GM23248 (cell line): ENCODE measurements around the gene MSX1. TPM values are rescaled to one million over a fixed set of nuclear protein-coding genes. Genes with fewer than 3 reads are reported as not detected.

Source experiments
- DNase-seq: peaks from one replicate; pipeline ENCODE4 v3.0.0-alpha.2; 2015
- H2AFZ ChIP-seq: fragments of 200-600 bp; sonication (generic); 2 replicates; pipeline ENCODE4 v1.6.1; 2016; ENCODE audit warnings: antibody characterized with exemption
- H3F3A ChIP-seq: fragments of 200-600 bp; sonication (generic); 2 replicates; pipeline ENCODE4 v1.6.1; 2016; ENCODE audit warnings: mild to moderate bottlenecking, antibody characterized with exemption, mixed run types; ENCODE audit not compliant: insufficient read depth
- H3K27ac ChIP-seq: fragments of 200-600 bp; sonication (generic); 2 replicates; pipeline ENCODE4 v1.5.1; 2016; ENCODE audit warnings: mild to moderate bottlenecking
- H3K27me3 ChIP-seq: fragments of 200-600 bp; sonication (generic); replicated peaks from 2 replicates; pipeline ENCODE4 v1.6.1; 2016; ENCODE audit warnings: mild to moderate bottlenecking; ENCODE audit not compliant: insufficient read depth
- H3K36me3 ChIP-seq: fragments of 200-600 bp; sonication (generic); 2 replicates; pipeline ENCODE4 v1.6.1; 2016; ENCODE audit warnings: low read depth, mild to moderate bottlenecking
- H3K4me1 ChIP-seq: fragments of 200-600 bp; sonication (generic); 2 replicates; pipeline ENCODE4 v1.6.1; 2016; ENCODE audit warnings: mild to moderate bottlenecking; ENCODE audit not compliant: insufficient read depth
- H3K4me2 ChIP-seq: fragments of 200-600 bp; sonication (generic); one replicate; pipeline ENCODE4 v1.6.1; 2016; ENCODE audit warnings: mild to moderate bottlenecking; ENCODE audit not compliant: unreplicated experiment
- H3K4me3 ChIP-seq: fragments of 200-600 bp; sonication (generic); 2 replicates; pipeline ENCODE4 v1.5.1; 2016; ENCODE audit warnings: mild to moderate bottlenecking
- H3K79me2 ChIP-seq: fragments of 200-600 bp; sonication (generic); 2 replicates; pipeline ENCODE4 v1.6.1; 2016; ENCODE audit warnings: mild to moderate bottlenecking; ENCODE audit not compliant: insufficient read depth
- H3K9ac ChIP-seq: fragments of 200-600 bp; sonication (generic); 2 replicates; pipeline ENCODE4 v1.6.1; 2016; ENCODE audit warnings: mild to moderate bottlenecking
- H3K9me2 ChIP-seq: fragments of 200-600 bp; sonication (generic); 2 replicates; pipeline ENCODE4 v1.6.1; 2016; ENCODE audit warnings: mixed run types, mild to moderate bottlenecking, moderate library complexity; ENCODE audit not compliant: insufficient read depth
- H3K9me3 ChIP-seq: fragments of 200-600 bp; sonication (generic); one replicate; pipeline ENCODE4 v1.6.1; 2017; ENCODE audit warnings: low read depth
- H4K20me1 ChIP-seq: fragments of 200-600 bp; sonication (generic); 2 replicates; pipeline ENCODE4 v1.6.0; 2016; ENCODE audit not compliant: insufficient read depth
- EZH2 ChIP-seq: fragments of 200-600 bp; sonication (generic); IDR thresholded peaks from 2 replicates; pipeline ENCODE4 v1.6.1; 2018; ENCODE audit warnings: antibody characterized with exemption, mild to moderate bottlenecking; ENCODE audit not compliant: insufficient read depth, poor library complexity, severe bottlenecking
- EZH2phosphoT487 ChIP-seq: fragments of 200-600 bp; sonication (generic); IDR thresholded peaks from 2 replicates; pipeline ENCODE4 v1.6.1; 2018; ENCODE audit warnings: antibody characterized with exemption, moderate library complexity, mild to moderate bottlenecking, low read depth; ENCODE audit not compliant: insufficient read depth
- WGBS, 2 experiments: methylation state at CpG; one replicate each; pipeline ENCODE4 v1.1.6; 2015 to 2017; ENCODE audit warnings: low lambda C conversion rate in 2 of 2, low coverage in 1 of 2; ENCODE audit errors: missing lambda C conversion rate in 2 of 2; 5-methylcytosine and 5-hydroxymethylcytosine counted together
- in situ Hi-C: fragments of 300-500 bp; cut with MboI; formaldehyde crosslinking; loops from 2 replicates; pipeline ENCODE4 v1.15.0; 2020
- polyA plus RNA-seq: library from polyadenylated mRNA; unstranded; fragments of >200 nt; fragmentation: Nextera tagmentation; extraction: Ambion mirVana; gene quantifications from 2 replicates; pipeline ENCODE4 v1.2.1, GENCODE V29; 2016
- total RNA-seq: library from RNA; depleted of rRNA; stranded (reverse); fragments of >200 nt; shearing (Covaris generic); gene quantifications from 2 replicates; pipeline ENCODE4 v1.2.3, GENCODE V29; 2014

Gene MSX1
- total and polyA plus RNA-seq, 2 experiments from 2014 or later, result 17.2 to 32.1 TPM

DNA sequence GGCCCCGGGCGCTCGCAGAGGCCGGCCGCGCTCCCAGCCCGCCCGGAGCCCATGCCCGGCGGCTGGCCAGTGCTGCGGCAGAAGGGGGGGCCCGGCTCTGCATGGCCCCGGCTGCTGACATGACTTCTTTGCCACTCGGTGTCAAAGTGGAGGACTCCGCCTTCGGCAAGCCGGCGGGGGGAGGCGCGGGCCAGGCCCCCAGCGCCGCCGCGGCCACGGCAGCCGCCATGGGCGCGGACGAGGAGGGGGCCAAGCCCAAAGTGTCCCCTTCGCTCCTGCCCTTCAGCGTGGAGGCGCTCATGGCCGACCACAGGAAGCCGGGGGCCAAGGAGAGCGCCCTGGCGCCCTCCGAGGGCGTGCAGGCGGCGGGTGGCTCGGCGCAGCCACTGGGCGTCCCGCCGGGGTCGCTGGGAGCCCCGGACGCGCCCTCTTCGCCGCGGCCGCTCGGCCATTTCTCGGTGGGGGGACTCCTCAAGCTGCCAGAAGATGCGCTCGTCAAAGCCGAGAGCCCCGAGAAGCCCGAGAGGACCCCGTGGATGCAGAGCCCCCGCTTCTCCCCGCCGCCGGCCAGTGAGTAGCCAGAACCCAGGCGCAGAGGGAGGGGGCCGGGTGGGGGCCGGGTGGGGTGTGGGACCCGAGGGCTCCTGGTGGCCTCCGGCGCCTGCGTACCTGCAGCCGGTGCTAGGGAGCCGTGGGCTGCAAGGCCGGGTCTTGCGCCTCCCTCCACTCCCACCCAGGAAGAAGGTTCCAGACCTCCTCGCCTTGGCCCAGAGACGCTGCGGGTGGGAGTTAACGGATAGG is 534 bp downstream of the MSX1 start:
- no peaks in the 10 kb centered on the region; the same call in 1 of the 2 replicates for H3F3A ChIP-seq
- peak overlapping the region; percentile 79 for H3K4me2 ChIP-seq
- in situ Hi-C loops, result loop anchor here (10.0 kb wide), 1 partner anchor 375 kb away; no protein-coding TSS in a partner anchor
- peaks cover 26% of the 10 kb centered on the region for H3K79me2 ChIP-seq
- peak; percentile 66 for DNase-seq
- peak overlapping the region; percentile 84 for H3K4me3 ChIP-seq
- H3K27ac ChIP-seq, result peak overlapping the region; percentile 44
- 0 to 2% methylated on average over 51 to 55 of the region's 80 CpGs for WGBS, 2 experiments
- H4K20me1 ChIP-seq, result no peaks in the 10 kb centered on the region
- H3K9me3 ChIP-seq, result no peaks in the 10 kb centered on the region
- peak overlapping the region; percentile 80 for H2AFZ ChIP-seq
- no peaks in the 10 kb centered on the region for H3K27me3 ChIP-seq
- TF ChIP-seq EZH2phosphoT487, result no peak
- TF ChIP-seq EZH2, result no peak
- H3K9ac ChIP-seq, result peak overlapping the region; percentile 78
- no peaks in the 10 kb centered on the region for H3K9me2 ChIP-seq
- H3K4me1 ChIP-seq, result peaks cover 4% of the 10 kb centered on the region; the same call in 1 of the 2 replicates
- H3K36me3 ChIP-seq, result peaks cover 3% of the 10 kb centered on the region; the same call in 1 of the 2 replicates

DNA sequence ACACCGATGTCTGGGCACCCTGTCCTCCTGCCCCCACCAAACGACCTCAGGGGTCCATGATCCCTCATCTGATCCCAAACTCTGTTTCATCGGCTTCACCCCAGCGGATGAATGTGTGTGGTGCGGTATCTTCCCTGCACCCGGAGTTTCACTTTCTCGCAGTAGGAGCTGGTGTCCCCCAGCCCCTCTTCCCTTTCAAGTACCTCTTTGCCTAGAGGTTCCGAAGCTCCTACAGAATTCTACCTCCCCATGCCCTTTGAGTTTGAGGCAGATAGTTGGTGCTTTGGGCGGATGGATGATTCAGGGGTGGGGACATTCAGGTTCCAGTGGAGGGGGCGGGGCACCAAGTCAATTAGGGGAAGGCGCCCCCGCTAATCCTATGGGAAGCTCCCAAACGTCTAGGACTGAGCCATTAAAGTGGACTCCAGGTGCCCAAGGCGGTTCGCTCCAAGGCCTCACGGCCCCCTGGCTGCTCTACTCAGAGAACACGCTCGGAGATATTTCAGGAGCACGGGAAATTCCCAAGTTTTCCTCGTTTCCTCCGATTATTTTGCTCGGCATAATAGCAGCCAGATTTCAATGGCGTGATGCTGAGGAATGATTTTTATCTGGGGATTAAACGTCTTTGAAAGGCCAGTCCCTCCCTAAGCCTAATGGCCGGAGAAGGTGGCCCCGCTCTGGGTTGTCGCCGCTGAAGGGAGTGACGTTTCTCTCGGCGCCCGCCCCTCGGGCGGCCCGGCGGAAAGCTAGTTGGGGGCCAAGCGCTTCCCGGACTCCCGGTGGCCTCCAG is 1.3 kb downstream of the MSX1 start:
- Histone ChIP-seq H2AFZ (peak overlapping the region; percentile 80), H4K20me1 (no peaks in the 10 kb centered on the region), H3K27me3 (no peaks in the 10 kb centered on the region; the same call in 1 of the 2 replicates), H3K4me1 (peaks cover 4% of the 10 kb centered on the region; the same call in 1 of the 2 replicates), H3K9me3 (no peaks in the 10 kb centered on the region), H3K9ac (peak overlapping the region; percentile 78), H3K27ac (peak overlapping the region; percentile 44), H3K36me3 (peaks cover 3% of the 10 kb centered on the region; the same call in 1 of the 2 replicates), H3K4me2 (peak overlapping the region; percentile 79), H3K4me3 (peak overlapping the region; percentile 84), H3K79me2 (peaks cover 26% of the 10 kb centered on the region), H3F3A (no peaks in the 10 kb centered on the region; the same call in 1 of the 2 replicates), H3K9me2 (no peaks in the 10 kb centered on the region)
- peak; percentile 77 for DNase-seq
- 2% methylated on average over 35 to 38 of the region's 39 CpGs for WGBS, 2 experiments
- in situ Hi-C loops, result loop anchor here (10.0 kb wide), 1 partner anchor 376 kb away; no protein-coding TSS in a partner anchor
- no peak for TF ChIP-seq EZH2phosphoT487
- no peak for TF ChIP-seq EZH2

GRCh38 chr4:4861390-4862018 is 2.0 kb downstream of the MSX1 start:
- H3K27me3 ChIP-seq, result peaks cover 6% of the 10 kb centered on the region; the same call in 1 of the 2 replicates
- no peaks in the 10 kb centered on the region for H3K9me3 ChIP-seq
- no peak for DNase-seq
- peak overlapping the region; percentile 80 for H2AFZ ChIP-seq
- TF ChIP-seq EZH2 (no peak), EZH2phosphoT487 (no peak)
- peaks cover 3% of the 10 kb centered on the region; the same call in 1 of the 2 replicates for H3K36me3 ChIP-seq
- H3K9ac ChIP-seq, result peak overlapping the region; percentile 78
- peaks cover 4% of the 10 kb centered on the region; the same call in 1 of the 2 replicates for H3K4me1 ChIP-seq
- H3K4me3 ChIP-seq, result peak overlapping the region; percentile 84
- peak overlapping the region; percentile 79 for H3K4me2 ChIP-seq
- no peaks in the 10 kb centered on the region for H4K20me1 ChIP-seq
- no peaks in the 10 kb centered on the region; the same call in 1 of the 2 replicates for H3F3A ChIP-seq
- peaks cover 26% of the 10 kb centered on the region for H3K79me2 ChIP-seq
- H3K27ac ChIP-seq, result peak overlapping the region; percentile 44; the same call in 1 of the 2 replicates
- in situ Hi-C loops, result loop anchor here (10.0 kb wide), 1 partner anchor 377 kb away; no protein-coding TSS in a partner anchor
- H3K9me2 ChIP-seq, result no peaks in the 10 kb centered on the region
- 61 to 64% methylated on average over 20 to 21 of the region's 21 CpGs for WGBS, 2 experiments
